GM18873 (cell line): Measurements from ENCODE around the gene CENPX.

Source experiments
- ATAC-seq: cut with Tn5 transposase; IDR thresholded peaks from one replicate; pipeline ENCODE4 v1.9.1; 2021; ENCODE audit warnings: mild to moderate bottlenecking, moderate library complexity, moderate number of reproducible peaks; ENCODE audit not compliant: unreplicated experiment, low FRiP score

CENPX gene

DNA sequence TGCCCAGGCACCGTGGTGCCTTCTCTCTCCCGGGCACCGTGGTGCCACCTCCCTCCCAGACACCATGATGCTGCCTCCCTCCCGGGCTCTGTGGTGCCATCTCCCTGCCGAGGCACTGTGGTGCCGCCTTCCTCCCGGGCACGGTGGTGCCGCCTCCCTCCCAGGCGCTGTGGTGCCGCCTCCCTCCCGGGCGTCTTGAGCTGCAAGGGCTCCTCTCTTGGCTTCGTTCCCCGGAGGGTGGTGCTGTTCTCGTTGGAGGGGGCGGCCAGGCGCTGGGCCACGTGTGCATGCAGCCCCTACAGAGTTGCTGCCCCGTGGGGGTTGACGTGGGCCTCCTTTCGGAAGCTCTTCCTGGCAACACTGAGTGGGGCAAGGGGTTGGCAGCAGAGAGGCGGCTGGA lies 8.2 kb downstream of the CENPX start:
- no peak for ATAC-seq

DNA sequence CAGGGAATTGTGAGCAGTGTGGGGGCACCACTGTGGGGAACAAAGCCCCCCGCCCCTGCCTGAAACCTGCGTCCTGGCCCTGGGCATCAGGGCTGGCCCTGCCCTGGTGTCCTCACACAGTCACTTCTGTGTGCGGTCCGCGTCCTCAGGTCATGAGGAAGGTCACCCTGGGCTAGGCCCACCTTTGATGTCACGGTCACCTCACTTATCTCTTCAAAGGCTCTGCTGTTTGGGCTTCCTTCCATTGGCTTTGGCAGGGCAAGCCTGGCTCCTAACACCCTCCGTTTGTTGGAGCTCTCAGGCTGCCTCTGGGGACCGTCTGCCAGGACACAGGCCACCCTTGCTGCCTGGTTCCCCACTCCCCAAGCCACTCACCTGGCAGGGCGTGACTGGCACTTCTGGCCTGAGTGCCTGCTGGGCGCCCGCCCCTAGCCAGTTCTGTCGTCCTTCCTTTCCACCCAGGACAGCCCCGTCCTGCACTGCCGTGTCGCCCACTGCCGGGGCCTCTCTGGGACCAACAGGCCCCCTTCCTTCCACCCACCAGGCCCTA lies 8.8 kb downstream of the CENPX start:
- no peak for ATAC-seq

DNA sequence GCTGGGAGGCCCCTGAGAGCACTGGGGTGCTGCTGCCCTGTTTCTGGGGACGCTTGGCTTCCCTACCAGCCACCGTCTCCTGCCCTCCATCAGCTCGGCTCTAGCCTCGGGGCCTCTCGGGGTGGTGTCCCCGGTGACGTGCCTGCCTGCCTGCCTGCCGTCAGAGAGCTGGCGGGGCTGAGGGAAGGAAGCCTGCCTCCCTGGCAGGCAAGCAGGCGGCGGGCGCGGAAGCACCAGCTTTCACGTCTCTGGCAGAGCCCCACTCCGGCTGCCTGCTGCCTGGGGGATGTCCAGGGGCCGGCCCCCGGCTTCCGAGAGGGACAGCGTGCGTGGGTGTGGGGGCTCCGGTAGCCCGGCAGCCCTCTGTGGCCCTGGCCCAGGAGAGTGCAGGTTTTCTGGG lies 9.3 kb downstream of the CENPX start:
- ATAC-seq: no peak

DNA sequence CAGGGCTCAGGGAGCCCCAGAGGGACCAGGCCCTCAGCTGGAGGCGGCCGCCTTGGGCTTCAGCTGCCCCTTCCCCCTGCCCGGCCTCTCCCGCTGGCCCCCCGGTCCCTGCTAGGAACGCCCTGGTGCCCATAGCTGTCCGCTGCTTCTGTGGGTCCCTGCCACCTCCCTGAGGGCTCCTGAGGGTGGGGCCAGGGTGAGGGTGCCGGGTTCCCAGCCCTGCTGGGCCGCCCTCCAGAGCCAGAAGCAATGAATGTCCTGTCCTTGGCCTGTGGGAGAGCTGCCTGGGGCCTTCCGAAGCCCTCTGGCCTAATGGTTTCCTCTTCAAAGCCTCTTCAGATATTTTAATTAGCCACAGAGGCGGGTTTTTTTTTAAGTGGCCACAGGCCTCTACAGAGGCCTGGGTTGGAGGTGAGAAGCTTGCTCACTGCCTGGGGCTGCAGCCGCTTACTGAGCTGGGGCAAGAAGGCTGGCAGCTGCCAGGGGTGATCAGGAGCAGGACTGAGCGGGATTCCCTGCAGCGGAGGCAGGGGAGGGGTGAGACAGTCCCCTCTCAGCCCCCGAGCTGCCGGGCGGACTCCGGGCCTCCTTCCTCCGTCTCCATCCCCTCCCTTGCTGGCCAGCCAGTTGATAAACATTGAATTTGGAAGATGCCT lies 9.9 kb downstream of the CENPX start:
- ATAC-seq: no peak

DNA sequence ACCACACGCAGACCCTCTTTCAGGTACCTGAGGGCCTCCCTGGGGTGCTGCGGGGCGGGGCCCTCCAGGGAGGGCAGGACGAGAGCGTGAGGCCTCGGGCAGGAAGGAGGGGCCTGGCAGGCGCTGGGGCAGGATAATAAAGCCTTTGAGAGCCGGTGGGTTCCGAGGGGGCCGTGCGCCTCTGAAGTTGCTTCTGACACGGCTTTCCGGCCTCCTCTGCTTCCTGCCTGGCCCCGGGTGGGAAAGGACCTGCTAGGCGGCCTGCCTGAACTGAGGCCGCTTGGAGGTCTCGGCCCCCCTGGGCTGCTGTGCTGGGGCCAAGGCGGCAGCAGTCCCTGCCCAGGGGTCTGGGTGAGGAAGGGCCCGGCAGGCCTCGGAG lies 10.4 kb downstream of the CENPX start:
- ATAC-seq: no peak

DNA sequence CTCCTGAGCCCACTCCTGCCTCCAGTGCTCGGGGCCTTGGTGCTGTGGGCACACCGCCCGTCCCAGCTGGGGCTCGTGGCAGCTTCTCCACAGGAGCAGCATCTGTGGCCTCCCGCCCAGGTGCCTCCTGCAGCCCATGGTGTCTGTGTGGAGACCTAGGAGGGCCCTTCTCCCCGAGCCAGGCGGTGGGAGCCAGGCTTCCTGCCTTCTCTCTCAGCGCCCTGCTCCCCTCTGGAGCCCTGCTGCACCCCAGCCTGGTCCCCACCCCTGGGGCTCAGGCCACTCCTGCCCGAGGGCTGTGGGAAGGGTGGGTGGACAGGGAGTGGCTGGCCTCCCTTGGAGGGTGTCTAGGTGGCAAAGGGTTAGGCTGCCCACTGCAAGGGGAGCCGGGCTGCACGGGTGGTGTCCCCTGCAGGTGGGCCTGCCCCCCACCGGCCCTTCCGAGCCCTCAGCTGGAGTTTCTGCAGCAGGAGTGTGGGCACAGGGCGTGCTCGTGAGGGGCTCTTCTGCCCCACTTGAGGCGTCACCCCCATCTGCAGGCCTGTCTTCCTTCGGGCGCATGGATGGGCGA lies 11.0 kb downstream of the CENPX start:
- no peak for ATAC-seq

DNA sequence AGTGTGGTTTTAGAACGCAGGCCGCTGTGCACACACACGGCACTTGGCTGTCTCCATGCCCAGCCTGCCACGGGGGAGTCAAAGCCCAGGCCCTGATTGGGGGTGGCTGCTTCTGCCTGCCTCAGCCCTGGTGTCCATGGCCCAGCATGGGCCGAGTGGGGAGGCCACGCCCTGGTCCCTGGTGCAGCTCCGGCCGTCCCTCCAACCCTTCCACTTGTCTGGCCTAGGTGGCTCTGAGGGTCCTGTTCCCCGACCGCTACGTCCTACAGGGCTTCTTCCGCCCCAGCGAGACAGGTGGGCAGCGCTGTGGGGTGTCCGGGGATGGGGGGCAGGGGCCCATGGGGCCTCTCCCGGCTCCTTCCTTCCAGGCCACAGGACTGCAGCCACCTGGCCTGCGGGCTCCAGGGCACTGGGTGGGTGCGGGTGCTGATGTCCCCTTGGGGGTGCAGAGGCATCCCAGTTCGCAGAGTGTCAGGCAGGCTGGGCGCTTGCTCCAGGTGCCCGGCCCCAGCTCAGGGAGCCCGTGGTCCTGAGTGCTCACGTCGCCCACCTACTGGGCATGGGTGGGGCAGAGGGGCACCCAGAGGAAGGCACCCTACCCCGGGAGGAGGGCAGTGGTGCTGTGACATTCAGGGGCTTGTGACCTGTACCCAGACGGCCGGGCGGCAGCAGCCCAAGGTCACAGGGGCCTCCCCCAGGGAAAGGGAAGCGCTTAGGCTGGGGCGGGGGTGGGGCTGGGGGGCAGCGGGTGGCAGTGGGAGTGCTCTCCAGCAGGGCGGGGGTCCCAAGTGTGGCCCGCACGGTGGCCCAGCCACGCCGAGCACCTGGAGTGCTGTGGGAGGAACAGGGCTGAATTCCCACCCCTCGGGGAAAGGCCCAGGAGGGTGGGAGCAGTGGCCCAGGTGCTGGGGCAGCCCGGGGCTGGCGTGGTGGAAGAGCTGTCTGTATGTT lies 11.8 kb downstream of the CENPX start:
- ATAC-seq: no peak

DNA sequence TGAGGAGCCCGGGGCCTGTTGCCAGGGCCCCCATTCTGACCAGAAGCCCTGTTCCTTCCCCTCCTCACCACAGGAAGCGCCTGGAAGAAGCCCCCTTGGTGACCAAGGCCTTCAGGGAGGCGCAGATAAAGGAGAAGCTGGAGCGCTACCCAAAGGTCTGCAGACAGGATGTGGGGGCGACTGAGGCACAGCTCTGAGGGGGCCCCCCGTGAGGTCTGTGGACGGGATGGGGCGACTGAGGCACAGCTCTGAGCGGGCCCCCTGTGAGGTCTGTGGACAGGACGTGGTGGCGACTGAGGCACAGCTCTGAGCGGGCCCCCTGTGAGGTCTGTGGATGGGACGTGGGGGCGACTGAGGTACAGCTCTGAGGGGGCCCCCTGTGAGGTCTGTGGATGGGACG lies 13.3 kb downstream of the CENPX start:
- no peak for ATAC-seq

DNA sequence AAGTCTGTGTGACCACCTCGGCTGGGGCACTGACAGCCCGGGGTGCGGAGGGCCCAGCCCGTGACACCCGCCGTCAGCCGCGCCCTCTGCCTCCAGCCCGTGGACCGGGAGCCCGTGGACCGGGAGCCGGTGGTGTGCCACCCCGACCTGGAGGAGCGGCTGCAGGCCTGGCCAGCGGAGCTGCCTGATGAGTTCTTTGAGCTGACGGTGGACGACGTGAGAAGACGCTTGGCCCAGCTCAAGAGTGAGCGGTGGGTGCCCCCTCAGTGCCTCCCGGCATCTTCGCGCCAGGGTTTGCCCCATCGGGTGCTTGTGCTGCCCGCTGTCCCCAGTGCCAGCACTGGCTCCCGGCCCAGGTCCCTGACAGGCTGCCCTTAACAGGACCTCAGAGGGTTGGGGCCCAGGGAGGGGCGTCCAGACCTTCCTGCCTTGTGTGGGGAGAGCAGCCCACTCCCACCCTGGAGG lies 13.7 kb downstream of the CENPX start:
- ATAC-seq: no peak

DNA sequence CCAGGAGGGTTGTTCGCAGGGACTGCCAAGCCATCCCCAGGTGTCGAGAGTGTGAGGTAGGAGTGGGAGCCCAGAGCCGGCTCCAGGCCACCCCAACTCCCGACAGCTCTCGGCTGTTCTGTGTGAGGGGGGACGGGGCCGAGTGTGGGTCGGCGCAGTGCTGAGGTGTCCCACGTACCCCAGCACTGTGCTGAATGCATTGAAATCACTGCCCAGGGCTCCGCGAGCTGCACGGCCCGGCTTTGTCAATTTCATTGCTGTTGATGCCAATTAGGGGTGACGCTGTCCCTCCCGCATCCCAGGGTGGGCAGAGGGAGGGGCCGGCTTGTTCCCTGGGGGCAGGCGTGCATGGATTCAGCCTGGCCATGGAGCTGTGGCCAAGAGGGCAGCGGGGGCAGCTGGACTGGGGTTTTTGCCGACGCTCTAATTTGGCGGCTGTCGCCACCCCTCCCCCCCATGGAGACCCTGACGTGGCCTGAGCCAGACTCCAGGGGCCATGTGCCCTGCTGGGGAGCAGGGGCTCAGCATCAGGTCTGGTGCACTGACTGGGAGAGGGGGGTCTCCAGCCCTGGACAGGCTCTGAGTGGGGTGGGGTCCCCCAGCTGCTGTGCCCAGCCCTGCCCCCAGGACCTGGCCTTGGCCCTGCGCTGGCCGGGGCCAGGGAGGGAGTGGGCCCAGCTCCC lies 14.3 kb downstream of the CENPX start:
- ATAC-seq: no peak

DNA sequence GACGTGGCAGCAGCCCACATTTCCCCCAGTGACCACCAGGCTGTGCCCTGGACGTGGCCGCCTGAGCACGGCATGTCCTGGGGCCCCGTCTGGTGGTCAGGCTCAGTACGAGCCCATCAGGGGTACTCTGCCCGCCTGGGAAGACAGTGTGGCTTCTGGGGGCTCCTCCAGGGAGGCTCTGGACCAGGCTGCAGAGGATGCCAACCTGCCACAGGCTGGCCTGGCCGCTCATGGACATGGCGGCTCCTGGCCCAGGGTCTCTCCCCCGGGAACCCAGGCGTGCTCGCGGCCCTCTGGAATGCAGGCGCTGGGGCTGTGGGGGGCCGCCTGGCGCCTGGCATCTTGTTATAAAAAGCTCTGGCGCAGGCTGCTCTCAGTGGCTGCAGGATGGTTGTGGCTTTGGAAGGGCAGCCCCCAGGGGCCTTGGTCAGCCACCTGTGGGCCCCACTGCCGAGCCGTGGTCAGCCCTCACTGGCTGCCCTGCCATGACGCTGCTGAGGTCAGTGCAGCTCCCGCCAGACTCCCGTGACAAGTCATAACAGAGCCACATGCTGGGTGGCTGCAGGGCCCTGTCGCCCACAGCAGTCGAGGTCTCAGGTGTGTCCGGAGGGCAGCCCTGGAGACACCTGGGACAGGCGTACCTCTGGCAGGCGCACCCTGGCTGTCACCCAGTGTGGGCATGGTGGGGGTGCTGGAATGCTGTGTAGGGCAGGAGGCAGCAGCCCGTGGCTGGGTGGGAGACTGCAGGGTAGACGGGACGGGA lies 15.0 kb downstream of the CENPX start:
- no peak for ATAC-seq

DNA sequence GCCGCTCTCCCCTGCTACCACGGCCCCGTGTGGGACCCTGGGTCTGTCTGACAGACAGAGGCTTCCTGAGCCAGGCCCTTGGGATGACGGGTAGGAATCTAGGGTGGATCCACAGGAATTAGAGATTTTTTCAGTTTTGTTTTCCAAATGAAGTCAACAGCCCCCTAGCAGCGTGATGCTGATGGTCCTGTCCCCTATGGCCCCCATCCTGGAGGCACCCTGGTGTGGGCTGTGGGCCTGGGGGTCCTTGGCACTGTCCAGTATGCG lies 15.5 kb downstream of the CENPX start:
- ATAC-seq: no peak

DNA sequence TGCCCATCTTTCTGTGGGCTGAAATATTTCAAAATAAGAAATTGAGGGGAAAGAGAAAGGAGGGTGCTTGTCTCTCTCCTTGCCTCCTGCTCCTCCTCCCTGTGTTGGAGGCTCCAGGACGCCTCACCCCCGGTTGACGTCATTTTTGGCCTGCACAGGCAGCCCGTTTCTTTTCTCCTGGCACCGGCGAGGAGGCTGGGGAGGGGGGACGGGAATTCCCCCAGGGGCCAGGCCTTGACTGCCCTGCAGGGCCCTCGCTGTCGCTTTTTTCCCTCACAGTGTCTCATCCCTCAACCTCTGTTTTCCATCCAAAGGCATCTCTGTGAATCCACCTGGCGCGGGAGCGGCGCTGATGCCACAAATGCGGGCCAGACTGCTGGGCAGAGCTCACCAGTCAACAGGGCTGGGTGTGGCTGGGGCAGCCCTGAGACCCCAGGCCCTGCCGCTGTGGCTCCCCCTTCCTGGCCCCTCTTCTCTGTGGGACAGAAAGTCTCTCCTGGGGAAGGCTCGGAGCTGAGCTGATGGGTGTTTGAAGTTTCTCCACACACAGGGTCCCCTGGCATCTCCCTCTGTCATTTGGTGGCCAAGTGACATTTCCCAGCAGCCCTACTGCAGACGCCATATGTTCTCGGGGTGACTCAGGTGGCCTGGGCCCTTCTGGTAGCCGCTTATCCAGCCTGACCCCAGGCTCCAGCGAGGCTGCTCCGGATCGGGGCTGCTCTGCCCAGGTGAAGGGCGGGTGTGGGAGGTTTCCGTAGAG lies 16.0 kb downstream of the CENPX start:
- no peak for ATAC-seq

DNA sequence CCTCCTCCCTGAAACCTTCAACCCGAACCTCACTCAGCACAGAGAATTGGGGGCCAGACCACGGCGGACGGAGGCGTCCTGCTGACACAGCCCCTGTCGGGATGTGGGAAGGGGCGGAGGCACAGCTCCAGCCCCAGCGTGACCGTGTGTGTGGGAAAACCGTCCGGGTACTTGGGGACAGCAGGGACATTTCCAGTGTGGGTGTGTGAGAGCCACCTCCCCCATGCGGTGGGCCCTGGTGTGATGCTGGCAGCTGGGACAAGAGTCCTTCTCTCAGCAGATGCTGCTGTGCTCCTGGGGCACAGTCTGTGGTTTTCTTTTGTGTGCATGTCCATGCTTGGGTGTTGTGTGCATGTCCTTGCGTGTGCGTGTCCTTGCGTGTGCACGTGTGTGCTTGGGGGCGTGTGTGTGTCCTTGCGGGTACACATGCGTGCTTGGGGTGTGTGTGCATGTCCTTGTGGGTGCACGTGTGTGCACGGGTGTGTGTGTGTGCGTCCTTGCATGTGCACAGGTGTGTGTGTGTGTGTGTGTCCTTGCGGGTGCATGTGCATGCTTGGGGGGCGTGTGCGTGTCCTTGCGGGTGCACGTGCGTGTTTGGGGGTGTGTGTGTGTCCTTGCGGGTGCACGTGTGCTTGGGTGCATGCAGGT lies 16.9 kb downstream of the CENPX start:
- no peak for ATAC-seq

DNA sequence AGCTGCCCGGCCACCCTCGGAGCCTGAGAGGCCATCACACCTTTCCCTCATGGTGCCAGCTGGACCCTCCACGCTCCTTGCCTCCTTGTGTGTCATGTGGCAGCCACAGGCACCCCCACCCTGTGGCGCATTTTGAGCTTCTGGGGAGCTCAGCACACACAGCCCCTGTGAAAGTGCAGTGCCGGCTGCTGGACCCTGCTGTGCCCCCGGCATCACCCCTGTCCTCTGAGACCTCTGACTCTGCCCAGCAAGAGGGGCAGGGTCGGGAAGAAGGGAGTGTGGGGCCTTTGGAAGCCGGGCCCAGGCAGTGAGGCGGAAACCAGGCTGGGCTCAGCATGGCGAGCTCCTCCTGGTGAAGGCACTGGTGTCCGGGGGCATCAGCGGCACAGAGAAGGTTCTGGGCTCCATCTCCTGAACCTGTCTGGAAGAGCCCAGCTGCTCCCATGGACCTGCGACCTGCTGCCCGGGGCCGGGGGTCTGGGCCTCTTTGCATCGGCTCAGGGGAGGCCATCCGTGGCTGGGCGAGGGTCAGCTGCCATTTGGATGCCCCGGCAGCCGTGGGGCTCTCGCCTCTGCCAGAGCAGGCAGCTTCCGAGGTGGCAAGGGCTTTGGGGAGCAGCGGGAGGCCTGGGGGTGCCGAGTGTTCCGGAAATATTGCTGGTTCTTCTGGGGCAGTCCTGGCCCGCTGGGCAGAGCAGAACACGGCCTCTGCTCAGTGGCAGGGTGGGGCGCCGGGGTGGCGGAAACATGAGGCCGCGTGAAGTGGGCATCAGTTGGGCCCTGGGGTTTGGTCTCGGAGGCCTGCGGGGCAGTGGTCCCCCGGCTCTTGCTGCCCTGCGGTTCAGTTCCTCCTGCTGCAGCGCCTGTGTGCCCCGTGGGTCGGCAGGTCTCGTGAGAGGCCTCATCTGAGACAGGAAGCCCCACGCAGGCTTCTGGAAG lies 17.9 kb downstream of the CENPX start:
- ATAC-seq: no peak

DNA sequence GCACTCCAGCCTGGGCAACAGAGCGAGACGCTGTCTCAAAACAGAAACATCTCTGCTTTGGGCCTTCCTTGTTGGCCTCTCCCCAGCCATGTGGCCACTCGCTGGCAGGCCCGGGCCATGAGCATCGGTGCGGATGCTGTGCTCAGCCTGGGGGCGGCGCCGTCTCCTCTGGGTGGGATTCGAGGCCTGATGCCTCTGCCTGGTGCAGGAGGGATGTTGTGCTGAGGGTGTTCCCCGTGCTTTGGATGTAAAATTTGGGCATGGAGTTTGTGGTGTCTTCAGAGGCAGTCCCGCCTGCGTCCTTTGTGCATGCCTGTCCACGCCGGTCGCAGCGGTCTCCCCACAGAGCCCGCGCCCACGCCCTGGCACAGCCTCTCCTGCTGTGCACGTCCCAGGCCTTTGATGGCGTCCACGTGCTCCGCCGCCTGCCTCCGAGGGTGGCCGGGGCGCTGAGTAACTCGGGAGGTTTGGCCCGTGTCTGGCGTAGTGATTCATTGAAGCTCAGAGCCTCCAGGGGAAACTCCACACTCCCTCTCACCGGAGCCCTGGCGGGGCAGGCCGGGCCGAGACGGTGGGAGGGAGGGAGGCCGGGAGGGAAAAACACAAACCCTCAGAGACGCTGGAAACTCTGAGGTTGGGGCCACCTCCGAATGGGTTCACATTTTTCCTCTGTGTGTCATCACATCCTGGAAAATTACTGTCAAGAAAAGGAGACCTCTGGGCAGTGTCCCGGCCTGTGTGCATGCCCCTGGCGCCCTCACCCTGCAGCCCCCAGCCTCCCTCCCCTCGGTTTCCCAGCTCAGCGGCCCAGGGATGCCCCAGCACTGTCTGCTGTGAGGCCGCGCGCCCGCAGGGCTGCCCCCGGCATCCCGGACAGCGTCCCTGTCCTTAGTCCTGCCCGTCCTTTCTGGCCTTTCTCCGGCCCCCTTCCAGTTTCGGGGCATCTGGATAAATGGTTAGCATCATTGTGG lies 19.0 kb downstream of the CENPX start:
- ATAC-seq: no peak

DNA sequence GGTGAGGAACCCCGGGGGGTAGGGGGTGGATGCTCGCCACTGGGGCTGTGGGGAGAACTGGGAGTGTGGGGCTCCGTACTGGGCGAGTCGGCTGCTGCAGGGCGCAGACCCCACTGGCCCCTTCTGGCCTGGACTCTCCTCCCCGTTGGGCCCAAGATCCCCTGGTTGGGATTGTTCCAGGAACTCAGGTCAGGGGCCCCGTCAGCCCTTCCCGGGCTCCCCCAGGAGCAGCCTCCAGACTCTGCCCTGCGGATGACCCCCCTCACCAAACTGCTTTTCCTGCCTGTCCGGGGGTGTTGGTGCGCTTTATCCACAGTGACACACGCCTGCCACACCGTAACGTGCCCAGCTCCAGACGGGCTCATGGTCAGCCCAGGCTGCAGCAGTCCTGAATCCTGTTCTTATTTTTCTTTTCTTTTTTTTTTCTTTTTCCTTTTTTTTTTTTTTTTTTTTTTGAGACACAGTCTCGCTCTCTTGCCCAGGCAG lies 21.1 kb downstream of the CENPX start:
- ATAC-seq: no peak
